GM06990 (cell line): Measurements from ENCODE around the gene TCF4.

ENCODE experiments used
- DNase-seq: peaks from one replicate; pipeline ENCODE4 v3.0.0-alpha.2; 2011; ENCODE audit not compliant: insufficient read length; ENCODE audit errors: extremely low read depth
- H3K27me3 ChIP-seq: replicated peaks from 2 replicates; pipeline ENCODE4 v1.6.0; 2011; ENCODE audit warnings: low read length; ENCODE audit not compliant: control insufficient read depth, insufficient read depth
- H3K36me3 ChIP-seq: 2 replicates; pipeline ENCODE4 v1.5.1; 2011; ENCODE audit warnings: low read length; ENCODE audit not compliant: control insufficient read depth, insufficient read depth
- H3K4me3 ChIP-seq: replicated peaks from 2 replicates; pipeline ENCODE4 v1.5.1; 2011; ENCODE audit warnings: low read depth, mild to moderate bottlenecking, control low read depth, low read length
- CTCF ChIP-seq: IDR thresholded peaks from 2 replicates; pipeline ENCODE4 v1.5.1; 2011; ENCODE audit warnings: low read length, control low read depth, mild to moderate bottlenecking, inconsistent platforms; ENCODE audit not compliant: insufficient read depth, poor library complexity, severe bottlenecking

Gene TCF4

GRCh38 chr18:55247032-55247431 is 341.0 kb downstream of the TCF4 start:
- H3K27me3 ChIP-seq, result no peaks in the 10 kb centered on the region
- no peak overlapping the region for H3K4me3 ChIP-seq
- peaks cover 6% of the 10 kb centered on the region for H3K36me3 ChIP-seq
- DNase-seq, result no peak
- no peak for TF ChIP-seq CTCF

- no peaks in the 10 kb centered on the region for H3K27me3 ChIP-seq
- no peak for DNase-seq
- H3K36me3 ChIP-seq, result peaks cover 6% of the 10 kb centered on the region
- TF ChIP-seq CTCF, result no peak
- no peak overlapping the region for H3K4me3 ChIP-seq
These were observed 341.7 kb downstream of the TCF4 start for GRCh38 chr18:55246278-55246677.

DNA sequence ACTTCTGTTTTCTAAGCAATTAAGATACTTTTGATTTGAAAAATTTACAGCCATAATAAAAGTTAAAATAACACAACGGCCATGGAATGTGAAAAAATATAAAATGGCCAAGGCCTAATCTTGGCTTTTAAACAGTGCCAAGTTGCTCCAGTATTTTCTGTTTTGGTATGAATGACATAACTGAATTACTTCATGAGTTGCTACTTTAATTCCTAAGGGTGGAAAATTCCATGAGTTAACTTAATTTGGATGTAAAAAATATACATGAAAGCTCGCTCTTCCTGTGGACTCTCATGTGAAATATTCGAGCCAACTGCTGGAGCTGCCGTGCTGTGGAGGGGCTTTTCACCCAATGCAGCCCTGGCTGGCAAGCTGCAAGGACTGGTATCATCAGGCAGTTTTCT is 342.8 kb downstream of the TCF4 start:
- TF ChIP-seq CTCF, result no peak
- Histone ChIP-seq H3K4me3 (no peak overlapping the region), H3K36me3 (peaks cover 6% of the 10 kb centered on the region), H3K27me3 (no peaks in the 10 kb centered on the region)
- no peak for DNase-seq

GRCh38 chr18:55244546-55244945 is 343.4 kb downstream of the TCF4 start:
- DNase-seq, result no peak
- Histone ChIP-seq H3K4me3 (no peak overlapping the region), H3K27me3 (no peaks in the 10 kb centered on the region), H3K36me3 (peaks cover 6% of the 10 kb centered on the region)
- no peak for TF ChIP-seq CTCF

DNA sequence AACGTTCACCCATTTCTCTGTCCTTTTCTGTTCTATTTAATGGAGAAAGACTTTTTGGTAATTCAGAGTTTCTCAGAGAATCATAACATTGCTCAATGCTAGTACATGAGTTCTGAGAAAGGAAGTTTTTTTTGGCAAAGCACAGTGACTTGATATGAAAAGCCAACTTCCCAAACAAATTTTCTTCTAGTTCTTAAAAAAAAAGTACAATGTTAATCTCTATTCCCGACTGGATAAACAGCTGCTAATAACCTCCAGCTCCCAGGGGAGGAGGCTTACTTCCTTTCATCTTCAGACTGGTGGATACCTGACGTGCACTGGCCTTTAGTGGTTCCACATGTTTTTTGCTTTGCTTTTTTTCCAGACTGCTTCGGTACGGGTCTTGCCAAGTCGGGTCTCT is 344.1 kb downstream of the TCF4 start:
- Histone ChIP-seq H3K27me3 (no peaks in the 10 kb centered on the region), H3K36me3 (peaks cover 6% of the 10 kb centered on the region), H3K4me3 (no peak overlapping the region)
- no peak for DNase-seq
- no peak for TF ChIP-seq CTCF

- H3K4me3 ChIP-seq, result no peak overlapping the region
- DNase-seq, result no peak
- H3K36me3 ChIP-seq, result peaks cover 8% of the 10 kb centered on the region
- H3K27me3 ChIP-seq, result no peaks in the 10 kb centered on the region
- TF ChIP-seq CTCF, result no peak
These were observed 344.7 kb downstream of the TCF4 start for GRCh38 chr18:55243255-55243654.
